HCT116 (cell line): ENCODE data around the gene TEX19. TPM values are rescaled to one million over a fixed set of nuclear protein-coding genes. Genes with fewer than 3 reads are reported as not detected.

ENCODE experiments used
- ATAC-seq: fragments of 200-7000 bp; cut with Tn5 transposase; 2 replicates; pipeline ENCODE4 v1.9.1; 2020; ENCODE audit warnings: mild to moderate bottlenecking, moderate library complexity
- BruUV-seq: library from RNA; stranded (reverse); fragments of 400-500 nt; replicated peaks from 2 replicates; lab custom pipeline; 2021; lab: Mats Ljungman, UMichigan
- CTCF ChIA-PET: fragments of 300-600 bp; sonication (Branson Sonifier 250); formaldehyde crosslinking; loops from one replicate; lab custom pipeline; 2021; ENCODE audit warnings: antibody characterized with exemption; lab: Charles Lee
- POLR2A ChIA-PET: fragments of 300-600, 350-600 bp; sonication (Branson Sonifier 250); formaldehyde crosslinking; loops from one replicate; lab custom pipeline; 2021; ENCODE audit warnings: antibody characterized with exemption; lab: Charles Lee
- RAD21 ChIA-PET, 2 experiments: fragments of 300-600 bp; sonication (Branson Sonifier 250); formaldehyde crosslinking; loops; one replicate each; lab custom pipeline; 2023; ENCODE audit warnings: low total read pairs in 2 of 2; ENCODE audit not compliant: uncharacterized antibody in 2 of 2, unreplicated experiment in 2 of 2, low non-redundant PET in 1 of 2; lab: Charles Lee
- DNase-seq: peaks from one replicate; pipeline ENCODE4 v3.0.0-alpha.2; 2010; ENCODE audit warnings: low read depth, low spot score
- H2AFZ ChIP-seq: fragments of 200-600 bp; shearing (Covaris generic), sonication (generic); 2 replicates; pipeline ENCODE4 v1.6.1; 2017; ENCODE audit warnings: low read depth, mixed run types, mixed read lengths, antibody characterized with exemption, low read length; ENCODE audit not compliant: poor library complexity, severe bottlenecking
- H3K27ac ChIP-seq: 2 replicates; pipeline ENCODE4 v1.5.1; 2012; ENCODE audit warnings: low read depth, low read length
- H3K27me3 ChIP-seq: fragments of 200-600 bp; sonication (generic); 2 replicates; pipeline ENCODE4 v1.6.1; 2016; ENCODE audit warnings: mixed run types, low read length, mixed read lengths; ENCODE audit not compliant: insufficient read depth
- H3K36me3 ChIP-seq, 2 experiments: fragments of 200-500 bp in 1 of 2; fragments of 200-600 bp in 1 of 2; sonication (Bioruptor generic) in 1 of 2; sonication (generic) in 1 of 2; 2 replicates each; pipeline versions ENCODE4 v1.5.1 to v1.6.1; 2014 to 2016; ENCODE audit warnings: low read length in 2 of 2, inconsistent platforms in 1 of 2, mixed read lengths in 1 of 2, mixed run types in 1 of 2; ENCODE audit not compliant: insufficient read depth in 2 of 2, control insufficient read depth in 1 of 2
- H3K4me1 ChIP-seq, 2 experiments: fragments of 200-600 bp in 1 of 2; sonication (generic) in 1 of 2; 2 replicates each; pipeline versions ENCODE4 v1.5.1 to v1.6.1; 2012 to 2017; ENCODE audit warnings: low read length in 2 of 2, inconsistent platforms in 1 of 2, mild to moderate bottlenecking in 1 of 2, mixed read lengths in 1 of 2, mixed run types in 1 of 2, moderate library complexity in 1 of 2; ENCODE audit not compliant: insufficient read depth in 2 of 2, control insufficient read depth in 1 of 2
- H3K4me2 ChIP-seq: fragments of 200-600 bp; sonication (generic); 2 replicates; pipeline ENCODE4 v1.6.1; 2017; ENCODE audit warnings: mixed run types, low read length, mixed read lengths
- H3K4me3 ChIP-seq, 2 experiments: fragments of 200-600 bp in 1 of 2; sonication (generic) in 1 of 2; replicated peaks in 1 of 2; 2 replicates each; pipeline ENCODE4 v1.5.1; 2011 to 2016; ENCODE audit warnings: low read length in 2 of 2, control low read depth in 1 of 2, low read depth in 1 of 2, mild to moderate bottlenecking in 1 of 2, mixed read lengths in 1 of 2, mixed run types in 1 of 2
- H3K79me2 ChIP-seq: fragments of 200-600 bp; sonication (generic); 2 replicates; pipeline ENCODE4 v1.6.1; 2017; ENCODE audit warnings: mild to moderate bottlenecking, mixed run types, low read length, moderate library complexity, mixed read lengths; ENCODE audit not compliant: insufficient read depth
- H3K9ac ChIP-seq: fragments of 200-600 bp; sonication (generic); 2 replicates; pipeline ENCODE4 v1.6.1; 2016; ENCODE audit warnings: low read length, mixed read lengths
- H3K9me2 ChIP-seq: fragments of 200-600 bp; sonication (generic), shearing (Covaris generic); 2 replicates; pipeline ENCODE4 v1.6.1; 2017; ENCODE audit warnings: mixed run types, mild to moderate bottlenecking, moderate library complexity; ENCODE audit not compliant: insufficient read depth
- H3K9me3 ChIP-seq, 2 experiments: fragments of 200-500 bp in 1 of 2; fragments of 200-600 bp in 1 of 2; sonication (Bioruptor generic) in 1 of 2; sonication (generic) in 1 of 2; 2 replicates each; pipeline ENCODE4 v1.6.1; 2014 to 2017; ENCODE audit warnings: low read length in 2 of 2, mixed read lengths in 2 of 2, inconsistent platforms in 1 of 2, low read depth in 1 of 2, mild to moderate bottlenecking in 1 of 2, mixed run types in 1 of 2, moderate library complexity in 1 of 2; ENCODE audit not compliant: control insufficient read depth in 1 of 2, insufficient read depth in 1 of 2
- H4K20me1 ChIP-seq: fragments of 200-600 bp; sonication (generic), shearing (Covaris generic); 2 replicates; pipeline ENCODE4 v1.6.1; 2017; ENCODE audit warnings: mixed run types, mild to moderate bottlenecking, moderate library complexity; ENCODE audit not compliant: insufficient read depth
- CBX3 ChIP-seq: IDR thresholded peaks from 2 replicates; pipeline ENCODE4 v1.6.1; 2012; ENCODE audit warnings: low read depth
- ELF1 ChIP-seq: IDR thresholded peaks from 2 replicates; pipeline ENCODE4 v1.6.1; 2012; ENCODE audit warnings: low read depth, borderline replicate concordance
- EZH2phosphoT487 ChIP-seq: fragments of 200-600 bp; IDR thresholded peaks from 2 replicates; pipeline ENCODE4 v1.6.1; 2018; ENCODE audit warnings: antibody characterized with exemption, borderline replicate concordance
- FOSL1 ChIP-seq: IDR thresholded peaks from 2 replicates; pipeline ENCODE4 v1.6.1; 2012; ENCODE audit warnings: low read depth
- POLR2A ChIP-seq: IDR thresholded peaks from 2 replicates; pipeline ENCODE4 v1.7.0; 2011; ENCODE audit warnings: borderline replicate concordance; ENCODE audit not compliant: insufficient read depth, insufficient read length; ENCODE audit errors: extremely low read depth
- SP1 ChIP-seq: IDR thresholded peaks from 2 replicates; pipeline ENCODE4 v1.6.1; 2012; ENCODE audit warnings: low read depth
- SRF ChIP-seq: IDR thresholded peaks from 2 replicates; pipeline ENCODE4 v1.6.1; 2012; ENCODE audit warnings: low read depth
- TCF7L2 ChIP-seq: IDR thresholded peaks from 2 replicates; pipeline ENCODE4 v1.7.0; 2011; ENCODE audit warnings: borderline replicate concordance, inconsistent platforms; ENCODE audit not compliant: insufficient read depth, insufficient read length; ENCODE audit errors: extremely low read depth
- YY1 ChIP-seq: IDR thresholded peaks from 2 replicates; pipeline ENCODE4 v1.6.1; 2011; ENCODE audit warnings: low read length, low read depth, moderate library complexity, mild to moderate bottlenecking; ENCODE audit not compliant: insufficient replicate concordance; ENCODE audit errors: extremely low read depth
- ZFX ChIP-seq: fragments of 450-650 bp; IDR thresholded peaks from 2 replicates; pipeline ENCODE4 v1.6.1; 2017
- intact Hi-C: fragments of 100-400 bp; cut with micrococcal nuclease; formaldehyde crosslinking; loops from 2 replicates; pipeline ENCODE4 v1.10.0; 2022
- total RNA-seq: library from RNA; stranded (reverse); gene quantifications from one replicate; pipeline ENCODE4 v1.2.1, GENCODE V29; 2021; ENCODE audit not compliant: unreplicated experiment
- TF ChIP-seq, protein P1 (sequence below), 3 experiments: fragments of 200-600 bp in 1 of 3; sonication (generic) in 1 of 3; IDR thresholded peaks in 2 of 3; conservative IDR thresholded peaks in 1 of 3; 2 replicates each; pipeline ENCODE4 v1.5.1; 2012 to 2017; ENCODE audit warnings: low read depth in 2 of 3, low read length in 2 of 3, antibody characterized with exemption in 1 of 3, borderline replicate concordance in 1 of 3, control low read depth in 1 of 3, mild to moderate bottlenecking in 1 of 3, mixed read lengths in 1 of 3, mixed run types in 1 of 3, moderate library complexity in 1 of 3; ENCODE audit not compliant: insufficient read depth in 1 of 3
- TF ChIP-seq, protein P2 (sequence below): IDR thresholded peaks from 2 replicates; pipeline ENCODE4 v1.6.1; 2012; ENCODE audit warnings: low read depth
- TF ChIP-seq, protein P3 (sequence below): IDR thresholded peaks from 2 replicates; pipeline ENCODE4 v1.6.1; 2012

Gene TEX19
- total RNA-seq, 1 experiment from 2014 or later: 2.1 TPM

DNA sequence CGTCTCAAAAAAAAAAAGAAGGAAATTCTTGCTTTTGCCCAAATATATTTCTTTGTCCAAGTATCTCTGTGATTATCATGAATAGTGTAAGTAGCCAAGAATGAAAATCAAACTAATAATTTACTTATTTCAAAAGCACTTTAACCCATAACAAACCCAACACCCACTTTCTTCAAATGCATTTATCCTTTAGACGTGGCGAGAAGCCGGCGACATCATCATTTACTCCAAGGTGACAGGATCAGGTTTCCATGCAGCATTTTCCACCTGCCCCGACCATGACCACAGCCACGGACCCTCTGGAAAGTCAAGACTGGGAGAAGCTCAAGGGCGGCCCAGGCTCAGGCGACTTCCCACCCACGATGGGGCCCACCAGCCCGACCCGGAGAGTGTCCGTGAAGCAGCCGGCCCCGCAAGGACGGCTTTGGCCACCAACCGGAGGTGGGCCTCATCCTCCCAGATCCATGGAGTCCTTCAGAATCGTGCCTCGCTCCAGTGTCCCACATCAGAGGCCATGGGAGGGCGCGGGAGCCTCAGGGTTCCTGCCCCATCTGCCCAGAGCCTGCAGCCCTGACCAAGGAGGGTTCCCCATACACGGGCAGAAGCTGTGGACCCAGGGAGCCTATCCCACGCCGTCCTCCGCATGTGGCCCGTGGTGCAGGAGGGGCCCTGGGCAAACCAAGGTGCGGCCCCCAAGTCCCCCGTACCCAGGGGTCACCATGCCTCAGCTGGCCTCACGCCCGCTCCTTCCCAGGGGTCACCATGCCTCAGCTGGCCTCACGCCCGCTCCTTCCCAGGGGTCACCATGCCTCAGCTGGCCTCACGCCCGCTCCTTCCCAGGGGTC is 31.2 kb downstream of the TEX19 start:
- RAD21 ChIA-PET: no interaction called here
- CTCF ChIA-PET: no interaction called here
- TF ChIP-seq CBX3: no peak
- TF ChIP-seq, all 23 proteins: peak for 0
- Histone ChIP-seq H3K27ac (no peak overlapping the region), H3K9me3 (no peaks in the 10 kb centered on the region), H2AFZ (no peak overlapping the region), H3K4me3 (no peak overlapping the region), H3K79me2 (no peaks in the 10 kb centered on the region), H3K27me3 (no peaks in the 10 kb centered on the region), H3K4me1 (peaks cover 4 to 17% of the 10 kb centered on the region in 2 experiments), H4K20me1 (no peaks in the 10 kb centered on the region), H3K4me2 (no peak overlapping the region), H3K9me2 (no peaks in the 10 kb centered on the region), H3K36me3 (no peaks in the 10 kb centered on the region), H3K9ac (no peak overlapping the region)
- no peak for DNase-seq
- no TSS peak for BruUV-seq
- no peak for ATAC-seq
- POLR2A ChIA-PET: no interaction called here
- intact Hi-C loops: no loop called here

- intact Hi-C loops: no loop called here
- no peak for ATAC-seq
- DNase-seq: no peak
- no peaks in the 10 kb centered on the region for H3K27me3 ChIP-seq
- H3K9me2 ChIP-seq: no peaks in the 10 kb centered on the region
- H4K20me1 ChIP-seq: no peaks in the 10 kb centered on the region
- H3K27ac ChIP-seq: no peak overlapping the region
- no peak overlapping the region for H2AFZ ChIP-seq
- H3K4me2 ChIP-seq: no peak overlapping the region
- BruUV-seq: no TSS peak
- H3K79me2 ChIP-seq: no peaks in the 10 kb centered on the region
- POLR2A ChIA-PET: no interaction called here
- CTCF ChIA-PET: no interaction called here
- no peak overlapping the region for H3K9ac ChIP-seq
- no peaks in the 10 kb centered on the region for H3K36me3 ChIP-seq
- RAD21 ChIA-PET: no interaction called here
- H3K9me3 ChIP-seq: no peaks in the 10 kb centered on the region
- no peak overlapping the region for H3K4me3 ChIP-seq
- H3K4me1 ChIP-seq: peaks cover 0 to 13% of the 10 kb centered on the region in 2 experiments; a peak in 3 of 4 replicates
- TF ChIP-seq TCF7L2 (no peak), POLR2A (no peak), EZH2phosphoT487 (no peak), FOSL1 (no peak), SP1 (no peak), ELF1 (no peak), ZFX (no peak), SRF (no peak), CBX3 (no peak), YY1 (no peak)
- TF ChIP-seq, protein P1, sequence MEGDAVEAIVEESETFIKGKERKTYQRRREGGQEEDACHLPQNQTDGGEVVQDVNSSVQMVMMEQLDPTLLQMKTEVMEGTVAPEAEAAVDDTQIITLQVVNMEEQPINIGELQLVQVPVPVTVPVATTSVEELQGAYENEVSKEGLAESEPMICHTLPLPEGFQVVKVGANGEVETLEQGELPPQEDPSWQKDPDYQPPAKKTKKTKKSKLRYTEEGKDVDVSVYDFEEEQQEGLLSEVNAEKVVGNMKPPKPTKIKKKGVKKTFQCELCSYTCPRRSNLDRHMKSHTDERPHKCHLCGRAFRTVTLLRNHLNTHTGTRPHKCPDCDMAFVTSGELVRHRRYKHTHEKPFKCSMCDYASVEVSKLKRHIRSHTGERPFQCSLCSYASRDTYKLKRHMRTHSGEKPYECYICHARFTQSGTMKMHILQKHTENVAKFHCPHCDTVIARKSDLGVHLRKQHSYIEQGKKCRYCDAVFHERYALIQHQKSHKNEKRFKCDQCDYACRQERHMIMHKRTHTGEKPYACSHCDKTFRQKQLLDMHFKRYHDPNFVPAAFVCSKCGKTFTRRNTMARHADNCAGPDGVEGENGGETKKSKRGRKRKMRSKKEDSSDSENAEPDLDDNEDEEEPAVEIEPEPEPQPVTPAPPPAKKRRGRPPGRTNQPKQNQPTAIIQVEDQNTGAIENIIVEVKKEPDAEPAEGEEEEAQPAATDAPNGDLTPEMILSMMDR (IDR thresholded peaks at IDR 0.05 in 2 of 3, conservative IDR thresholded peaks at IDR 0.05 in 1 of 3; ENCODE audit: borderline replicate concordance in 1 of 3, insufficient read depth in 1 of 3, low read depth in 2 of 3, low read length in 2 of 3): no peak
- TF ChIP-seq, protein P2, sequence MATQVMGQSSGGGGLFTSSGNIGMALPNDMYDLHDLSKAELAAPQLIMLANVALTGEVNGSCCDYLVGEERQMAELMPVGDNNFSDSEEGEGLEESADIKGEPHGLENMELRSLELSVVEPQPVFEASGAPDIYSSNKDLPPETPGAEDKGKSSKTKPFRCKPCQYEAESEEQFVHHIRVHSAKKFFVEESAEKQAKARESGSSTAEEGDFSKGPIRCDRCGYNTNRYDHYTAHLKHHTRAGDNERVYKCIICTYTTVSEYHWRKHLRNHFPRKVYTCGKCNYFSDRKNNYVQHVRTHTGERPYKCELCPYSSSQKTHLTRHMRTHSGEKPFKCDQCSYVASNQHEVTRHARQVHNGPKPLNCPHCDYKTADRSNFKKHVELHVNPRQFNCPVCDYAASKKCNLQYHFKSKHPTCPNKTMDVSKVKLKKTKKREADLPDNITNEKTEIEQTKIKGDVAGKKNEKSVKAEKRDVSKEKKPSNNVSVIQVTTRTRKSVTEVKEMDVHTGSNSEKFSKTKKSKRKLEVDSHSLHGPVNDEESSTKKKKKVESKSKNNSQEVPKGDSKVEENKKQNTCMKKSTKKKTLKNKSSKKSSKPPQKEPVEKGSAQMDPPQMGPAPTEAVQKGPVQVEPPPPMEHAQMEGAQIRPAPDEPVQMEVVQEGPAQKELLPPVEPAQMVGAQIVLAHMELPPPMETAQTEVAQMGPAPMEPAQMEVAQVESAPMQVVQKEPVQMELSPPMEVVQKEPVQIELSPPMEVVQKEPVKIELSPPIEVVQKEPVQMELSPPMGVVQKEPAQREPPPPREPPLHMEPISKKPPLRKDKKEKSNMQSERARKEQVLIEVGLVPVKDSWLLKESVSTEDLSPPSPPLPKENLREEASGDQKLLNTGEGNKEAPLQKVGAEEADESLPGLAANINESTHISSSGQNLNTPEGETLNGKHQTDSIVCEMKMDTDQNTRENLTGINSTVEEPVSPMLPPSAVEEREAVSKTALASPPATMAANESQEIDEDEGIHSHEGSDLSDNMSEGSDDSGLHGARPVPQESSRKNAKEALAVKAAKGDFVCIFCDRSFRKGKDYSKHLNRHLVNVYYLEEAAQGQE: no peak
- TF ChIP-seq, protein P3, sequence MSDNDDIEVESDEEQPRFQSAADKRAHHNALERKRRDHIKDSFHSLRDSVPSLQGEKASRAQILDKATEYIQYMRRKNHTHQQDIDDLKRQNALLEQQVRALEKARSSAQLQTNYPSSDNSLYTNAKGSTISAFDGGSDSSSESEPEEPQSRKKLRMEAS: no peak
These were observed 31.9 kb downstream of the TEX19 start for GRCh38 chr17:82390860-82391435.
